ENCODE data around the gene RSPO3.
"Not testable (repeated sequence)": the region's sequence is repeated elsewhere in the genome, so short reads cannot be mapped to it uniquely, and the experiment has no call there.

Gene RSPO3

GRCh38 chr6:127212376-127212775 is 93.9 kb downstream of the RSPO3 start:
- no peak for TF ChIP-seq CTCF (IDR thresholded peaks at IDR 0.05)
- peaks cover 0 to 5% of the 10 kb centered on the region in 2 donors for H3K27me3 ChIP-seq
- no peak overlapping the region for H3K27ac ChIP-seq
- H3K4me3 ChIP-seq, result no peak overlapping the region
- no peaks in the 10 kb centered on the region for H3K4me1 ChIP-seq
- H3K36me3 ChIP-seq, result no peaks in the 10 kb centered on the region
- DNase-seq, result no peak
- H3K9me3 ChIP-seq, result no peaks in the 10 kb centered on the region
- intact Hi-C loops (cut with DNase I; ENCODE audit: low total_unique reads), result no loop called here

- H3K9me3 ChIP-seq; intact Hi-C loops (cut with DNase I; ENCODE audit: low total_unique reads); H3K4me3 ChIP-seq; H3K27ac ChIP-seq; H3K4me1 ChIP-seq; H3K36me3 ChIP-seq; DNase-seq; H3K27me3 ChIP-seq: not testable (repeated sequence)
Measured at GRCh38 chr6:127214032-127214431, 95.6 kb downstream of the RSPO3 start.

- H3K4me1 ChIP-seq; intact Hi-C loops (cut with DNase I; ENCODE audit: low total_unique reads); H3K9me3 ChIP-seq: not testable (repeated sequence)
Measured at GRCh38 chr6:127214531-127214930, 96.1 kb downstream of the RSPO3 start.

GRCh38 chr6:127215931-127216330 is 97.5 kb downstream of the RSPO3 start:
- DNase-seq, result no peak
- H3K27ac ChIP-seq, result no peak overlapping the region
- H3K9me3 ChIP-seq, result no peaks in the 10 kb centered on the region
- intact Hi-C loops (cut with DNase I; ENCODE audit: low total_unique reads), result no loop called here
- H3K36me3 ChIP-seq, result no peaks in the 10 kb centered on the region
- H3K4me3 ChIP-seq, result no peak overlapping the region
- TF ChIP-seq CTCF (IDR thresholded peaks at IDR 0.05), result no peak
- peaks cover 0 to under 1% of the 10 kb centered on the region in 2 donors for H3K27me3 ChIP-seq
- no peaks in the 10 kb centered on the region for H3K4me1 ChIP-seq

More at GRCh38 chr6:127214531-127214930, 96.1 kb downstream of the RSPO3 start:
- DNase-seq, H3K4me3 ChIP-seq, H3K27me3 ChIP-seq, H3K27ac ChIP-seq, H3K36me3 ChIP-seq: not testable (repeated sequence)

GRCh38 chr6:127216810-127217789 is 98.6 kb downstream of the RSPO3 start:
- Histone ChIP-seq H3K36me3 (no peaks in the 10 kb centered on the region), H3K27ac (no peak overlapping the region), H3K4me3 (no peak overlapping the region), H3K9me3 (no peaks in the 10 kb centered on the region), H3K27me3 (no peaks in the 10 kb centered on the region), H3K4me1 (no peaks in the 10 kb centered on the region)
- TF ChIP-seq CTCF (IDR thresholded peaks at IDR 0.05), result no peak
- intact Hi-C loops (cut with DNase I; ENCODE audit: low total_unique reads), result no loop called here
- no peak for DNase-seq

- no peak for TF ChIP-seq CTCF (IDR thresholded peaks at IDR 0.05)
- no peak overlapping the region for H3K4me3 ChIP-seq
- intact Hi-C loops (cut with DNase I; ENCODE audit: low total_unique reads), result no loop called here
- no peaks in the 10 kb centered on the region for H3K4me1 ChIP-seq
- H3K27ac ChIP-seq, result no peak overlapping the region
- no peaks in the 10 kb centered on the region for H3K9me3 ChIP-seq
- DNase-seq, result no peak
- H3K36me3 ChIP-seq, result no peaks in the 10 kb centered on the region
- no peaks in the 10 kb centered on the region for H3K27me3 ChIP-seq
Measured at GRCh38 chr6:127219869-127220268, 101.4 kb downstream of the RSPO3 start.

Data from tibial artery (tissue), 4 donors.